Measurements from ENCODE around the gene ATP23.

The ATP23 gene

GRCh38 chr12:57909056-57909455 is 32.3 kb upstream of the ATP23 start:
- no peak for DNase-seq

GRCh38 chr12:57909611-57910010 is 31.8 kb upstream of the ATP23 start:
- DNase-seq = no peak

GRCh38 chr12:57918147-57918546 is 23.2 kb upstream of the ATP23 start:
- DNase-seq = no peak

GRCh38 chr12:57927086-57927485 is 14.3 kb upstream of the ATP23 start:
- no peak for DNase-seq

- DNase-seq = no peak
Measured at GRCh38 chr12:57929092-57929830, 12.1 kb upstream of the ATP23 start.

- no peak for DNase-seq
Measured at GRCh38 chr12:57934819-57935218, 6.5 kb upstream of the ATP23 start.

GRCh38 chr12:57935331-57935730 is 6.0 kb upstream of the ATP23 start:
- no peak for DNase-seq

GRCh38 chr12:57935839-57936512 is 5.4 kb upstream of the ATP23 start:
- peak; percentile 86 for DNase-seq

- DNase-seq = no peak
Measured at GRCh38 chr12:57936513-57936883, 4.9 kb upstream of the ATP23 start.

GRCh38 chr12:57939291-57939690 is 2.1 kb upstream of the ATP23 start:
- no peak for DNase-seq

GRCh38 chr12:57940052-57940914 is 1.1 kb upstream of the ATP23 start:
- no peak for DNase-seq

GRCh38 chr12:57940915-57941164 is 527 bp upstream of the ATP23 start:
- no peak for DNase-seq

- no peak for DNase-seq
Measured at GRCh38 chr12:57943438-57944080, 2.2 kb downstream of the ATP23 start.

GRCh38 chr12:57944313-57945023 is 3.1 kb downstream of the ATP23 start:
- no peak for DNase-seq

- DNase-seq = no peak
Measured at GRCh38 chr12:57952766-57953165, 11.4 kb downstream of the ATP23 start.

- no peak for DNase-seq
Measured at GRCh38 chr12:57954768-57955167, 13.4 kb downstream of the ATP23 start.

GRCh38 chr12:57958061-57958657 is 16.8 kb downstream of the ATP23 start:
- no peak for DNase-seq

GRCh38 chr12:57964421-57964820 is 23.1 kb downstream of the ATP23 start:
- DNase-seq = no peak

- no peak for DNase-seq
Measured at GRCh38 chr12:57965766-57966165, 24.4 kb downstream of the ATP23 start.

- no peak for DNase-seq
Measured at GRCh38 chr12:57966536-57966935, 25.2 kb downstream of the ATP23 start.

- DNase-seq = no peak
Measured at GRCh38 chr12:57983146-57983857, 41.9 kb downstream of the ATP23 start.
